ENCODE measurements around the gene C1orf198. TPM values are rescaled to one million over a fixed set of nuclear protein-coding genes. Genes with fewer than 3 reads are reported as not detected.

The C1orf198 gene
- total and polyA plus RNA-seq, 2 of the 4 experiments (the other 2 are of a cell fraction) = 67.4 to 76.2 TPM

GRCh38 chr1:230791986-230792564 lies 76.2 kb downstream of the C1orf198 start:
- ChIA-PET POLR2A (ENCODE audit: unreplicated experiment) (no interaction called here), CTCF (no interaction called here)
- intact Hi-C loops (cut with micrococcal nuclease) = loop anchor here (5.0 kb wide), 1 partner anchor 150 kb away; the partner anchor contains the start of gene COG2
- WGBS, 2 experiments (ENCODE audit: extremely low coverage in 2 of 2, insufficient read length in 1 of 2) = 80% methylated on average over 1 of the region's 5 CpGs; no CpG with 5 or more reads in 1 of the 2 experiments
- Histone ChIP-seq H2AFZ (replicated peaks; ENCODE audit: low read length, poor library complexity) (no peak overlapping the region), H3K9ac (ENCODE audit: low read depth, low read length) (no peak overlapping the region), H3K23ac (ENCODE audit: low read depth, low read length) (no peak overlapping the region), H3K4me3 (ENCODE audit: insufficient read depth, low read depth, low read length) (no peak overlapping the region), H3K27me3 (ENCODE audit: control insufficient read depth, insufficient read depth, low read length) (no peaks in the 10 kb centered on the region; the same call in none of the 2 replicates), H3K14ac (replicated peaks; ENCODE audit: low read depth, low read length) (no peak overlapping the region), H3K56ac (ENCODE audit: extremely low read depth, insufficient read depth, low read length) (no peak overlapping the region), H2BK5ac (ENCODE audit: low read depth, low read length, poor library complexity, severe bottlenecking) (no peak overlapping the region), H3K79me1 (ENCODE audit: low read depth in 1 of 2, low read length in 2 of 2) (no peaks in the 10 kb centered on the region), H2BK15ac (ENCODE audit: low read depth, low read length) (no peak overlapping the region), H4K20me1 (ENCODE audit: insufficient read depth, low read length) (no peaks in the 10 kb centered on the region; the same call in 1 of the 2 replicates), H2BK20ac (ENCODE audit: low read depth, low read length) (no peak overlapping the region), H2AK5ac (ENCODE audit: low read depth, low read length) (no peak overlapping the region), H3K27ac (ENCODE audit: insufficient read depth, low read length) (no peak overlapping the region), H4K91ac (ENCODE audit: insufficient read depth, low read depth, low read length) (no peak overlapping the region), H2AK9ac (replicated peaks; ENCODE audit: low read depth, low read length, poor library complexity) (no peak overlapping the region), H3K18ac (ENCODE audit: low read depth, low read length) (no peak overlapping the region), H3K36me3 (ENCODE audit: control insufficient read depth, insufficient read depth, low read length) (no peaks in the 10 kb centered on the region), H3K9me3 (ENCODE audit: control insufficient read depth, insufficient read depth, low read length) (no peaks in the 10 kb centered on the region), H3K4me2 (ENCODE audit: low read depth, low read length) (no peak overlapping the region), H2BK120ac (ENCODE audit: low read depth, low read length) (no peak overlapping the region), H3K9me1 (ENCODE audit: insufficient read depth, low read length) (no peaks in the 10 kb centered on the region), H4K8ac (ENCODE audit: low read depth in 2 of 2, low read length in 2 of 2) (no peak overlapping the region), H3K4me1 (ENCODE audit: control insufficient read depth, insufficient read depth, low read length) (no peaks in the 10 kb centered on the region), H3K4ac (ENCODE audit: low read depth, low read length) (no peak overlapping the region), H4K5ac (ENCODE audit: low read depth, low read length) (no peak overlapping the region)
- dilution Hi-C loops (cut with HindIII; ENCODE audit: low sequenced_read_pairs, unreplicated experiment) = no loop called here
- TF ChIP-seq RFX5 (IDR thresholded peaks at IDR 0.05; ENCODE audit: low read depth, low read length) (no peak), MXI1 (IDR thresholded peaks at IDR 0.05; ENCODE audit: borderline replicate concordance, low read depth, low read length) (no peak), MAFK (IDR thresholded peaks at IDR 0.05; ENCODE audit: low read depth, low read length) (no peak)
- DNase-seq (no peak), ATAC-seq (ENCODE audit: low read depth) (no peak)
- in situ Hi-C loops (cut with MboI; ENCODE audit: low sequenced_read_pairs) = no loop called here
- no TSS peak for BruUV-seq (replicated peaks)

Data from IMR-90 (cell line).